Dedifferentiated amniotic fluid mesenchymal stem cell (primary cell): Measurements from ENCODE around the gene ARL15.
"Not testable (repeated sequence)": the region's sequence is repeated elsewhere in the genome, so short reads cannot be mapped to it uniquely, and the experiment has no call there.

Experiments used
- DNase-seq: peaks from one replicate; pipeline ENCODE4 v3.0.0-alpha.2; 2016; ENCODE audit errors: extremely low spot score

ARL15 gene

DNA sequence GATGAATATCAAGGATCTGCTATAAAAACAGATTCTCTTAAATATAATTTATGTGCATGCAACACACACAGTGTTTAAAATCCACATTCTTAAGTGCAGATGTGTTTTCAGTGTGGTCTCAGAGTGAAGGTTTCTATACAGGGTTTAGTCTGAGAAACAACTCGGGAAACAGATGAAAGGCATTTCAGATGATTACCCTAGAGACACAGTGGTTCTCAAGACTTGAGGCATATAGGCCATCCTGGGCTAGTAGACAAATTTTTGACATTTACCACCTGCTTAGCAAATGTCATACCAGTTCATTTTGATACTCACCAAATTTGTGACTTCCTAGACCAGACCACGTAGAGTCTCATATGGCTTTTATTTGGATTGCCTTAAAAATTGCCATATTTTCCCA, 216.5 kb downstream of the ARL15 start:
- DNase-seq: no peak

DNA sequence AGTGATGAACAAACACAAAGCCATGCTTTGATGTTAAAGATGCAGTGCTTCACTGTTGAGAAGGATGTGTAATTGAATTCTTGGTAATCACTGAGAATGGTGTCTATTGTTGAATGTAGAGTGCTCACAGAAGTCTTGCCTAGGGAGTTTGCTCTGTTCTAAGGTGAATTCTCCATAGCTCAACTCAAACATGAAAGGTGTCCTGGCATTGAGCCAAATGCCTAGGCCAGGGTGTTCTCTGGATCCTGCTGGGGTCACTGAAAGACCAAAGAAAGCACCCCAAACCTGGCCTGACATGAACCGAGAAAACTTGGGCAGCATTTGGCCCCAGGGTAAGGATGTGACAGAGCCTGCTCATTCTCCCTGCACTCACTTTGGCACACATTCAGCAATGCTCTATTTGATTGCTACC, 217.3 kb downstream of the ARL15 start:
- DNase-seq: no peak

DNA sequence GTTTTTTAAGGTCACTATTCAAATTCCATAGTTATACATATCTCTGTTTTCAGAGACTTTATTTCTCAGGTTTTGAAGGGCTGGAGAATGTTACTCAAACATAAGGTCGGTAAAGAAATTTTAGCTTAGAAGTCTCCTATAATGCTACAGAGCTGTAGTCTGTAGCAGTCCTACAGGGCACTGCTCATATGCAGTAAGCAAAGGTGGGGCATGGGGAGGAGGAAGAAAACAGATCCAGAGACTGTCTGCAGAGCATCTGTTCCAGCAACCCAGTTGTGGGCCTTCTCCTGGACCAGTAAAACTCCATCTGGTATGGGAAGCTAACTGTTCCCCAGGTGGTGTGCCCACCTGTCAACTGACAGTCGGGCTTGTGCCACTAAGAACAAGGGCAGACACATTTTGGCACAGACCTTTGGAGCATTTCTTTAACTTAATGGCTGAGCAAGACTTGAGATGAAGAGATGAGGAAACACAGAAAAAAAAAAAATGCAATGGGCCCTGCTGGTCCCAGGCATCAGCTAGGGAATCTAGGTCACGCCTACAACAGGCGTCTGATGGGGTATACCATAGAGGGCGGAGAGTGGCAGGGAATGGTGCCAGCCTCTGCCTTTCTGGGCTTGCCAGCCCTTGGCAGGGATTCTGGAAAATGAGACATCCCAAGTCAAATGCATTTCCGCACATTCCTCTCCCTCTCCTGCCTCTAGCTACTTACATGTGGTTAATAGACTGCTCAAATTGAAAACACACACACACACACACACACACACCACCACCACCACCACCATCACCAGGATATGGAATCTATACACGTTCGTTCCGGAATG, 218.9 kb downstream of the ARL15 start:
- DNase-seq: no peak

DNA sequence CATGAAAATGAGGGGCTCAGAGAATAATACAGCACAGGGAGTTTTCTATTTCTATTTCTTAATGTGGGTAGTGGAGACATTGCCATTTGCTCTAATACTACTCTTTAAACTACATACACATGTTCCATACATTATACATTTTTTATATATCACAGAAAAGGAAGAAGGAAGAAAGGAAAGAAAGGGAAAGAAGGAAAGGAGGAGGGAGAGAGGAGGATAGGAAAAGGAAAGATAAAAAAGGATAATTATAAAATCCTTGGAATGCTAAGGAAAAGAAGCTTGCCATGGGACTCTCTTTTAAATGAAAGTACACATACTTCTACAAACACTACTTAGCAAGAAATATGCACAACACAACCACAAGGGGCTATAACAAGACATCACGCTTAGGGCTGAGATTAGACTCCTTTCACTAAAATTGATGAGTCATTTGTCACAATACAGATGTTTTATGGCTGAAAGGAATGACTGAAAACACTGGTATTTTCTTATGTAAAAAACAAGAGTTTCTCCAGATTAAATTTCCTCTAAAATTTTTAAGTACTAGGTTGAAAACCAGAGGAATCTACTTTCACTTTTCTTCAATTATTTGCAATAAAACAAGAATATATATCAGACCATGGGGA, 219.8 kb downstream of the ARL15 start:
- peak; percentile 91 for DNase-seq

DNA sequence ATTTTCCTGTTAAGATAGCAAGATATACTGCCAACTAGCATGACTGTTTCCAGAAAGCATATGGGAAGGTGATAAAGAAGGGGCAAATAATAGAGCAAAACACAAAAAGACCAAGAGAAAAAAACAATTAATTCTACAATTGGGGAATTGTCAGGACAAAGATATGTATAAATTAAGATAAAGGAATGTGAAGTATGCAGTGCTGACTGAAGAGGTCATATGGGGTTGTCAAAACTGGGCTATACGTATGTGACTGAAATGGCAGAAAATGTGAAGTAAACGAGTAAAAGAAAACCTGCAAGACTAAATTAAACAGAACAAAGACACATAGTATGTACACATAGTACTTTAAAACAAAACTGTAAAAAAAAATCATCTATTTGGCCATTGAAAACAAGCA, 222.3 kb downstream of the ARL15 start:
- no peak for DNase-seq

DNA sequence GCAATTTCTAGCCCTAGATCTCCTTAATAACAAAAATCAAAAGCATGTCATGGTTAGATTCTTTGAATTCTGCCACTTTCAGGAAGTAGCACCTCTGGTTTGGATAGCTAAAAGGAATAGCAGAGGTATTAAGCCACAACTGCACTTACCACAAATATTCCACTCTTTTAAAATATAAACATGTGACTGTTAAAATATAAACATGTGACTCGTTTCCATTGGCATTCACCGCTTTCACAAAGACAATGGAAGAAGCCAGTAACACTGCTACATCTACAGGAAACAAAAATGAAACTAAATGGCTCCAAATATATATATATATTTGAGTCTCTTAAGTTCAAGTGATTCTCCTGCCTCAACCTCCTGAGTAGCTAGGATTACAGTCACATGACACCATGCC, 222.9 kb downstream of the ARL15 start:
- DNase-seq: peak; percentile 55

DNA sequence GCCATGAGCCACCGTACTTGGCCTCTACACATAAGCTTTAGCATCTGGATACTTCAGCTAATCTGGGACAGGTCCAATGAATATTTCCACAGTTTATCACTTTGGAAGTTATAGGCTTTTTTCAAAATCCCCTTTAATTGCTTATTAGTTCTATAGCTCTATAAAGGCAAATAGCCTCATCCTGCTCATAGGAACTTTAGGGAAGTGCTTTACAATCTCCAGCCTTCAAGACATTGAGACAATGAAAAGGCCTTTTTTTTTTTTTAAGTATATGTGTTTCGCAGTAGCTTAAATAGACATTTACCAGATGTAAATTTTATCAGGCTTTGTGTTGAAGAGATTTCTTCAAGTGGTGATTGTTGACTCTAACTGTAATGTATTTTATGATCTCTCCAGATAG, 224.2 kb downstream of the ARL15 start:
- no peak for DNase-seq

DNA sequence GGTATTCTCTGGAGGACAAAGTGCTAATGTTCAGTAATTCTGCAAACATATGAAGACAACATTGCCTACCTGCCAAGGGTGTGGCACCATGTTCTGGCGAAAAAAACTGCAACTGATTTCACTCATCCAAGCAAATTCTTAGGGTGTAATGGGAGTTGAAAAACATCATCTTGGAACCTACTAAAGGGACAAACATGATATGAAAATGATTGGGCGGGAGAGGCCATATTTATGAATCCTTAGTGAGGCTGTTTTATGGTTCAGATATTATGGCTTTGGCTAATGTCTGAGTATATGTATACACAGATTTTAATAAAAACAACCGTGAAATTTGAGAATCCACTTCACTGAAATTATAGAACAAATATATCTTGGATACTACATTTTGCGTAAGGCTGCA, 225.7 kb downstream of the ARL15 start:
- DNase-seq: no peak

DNA sequence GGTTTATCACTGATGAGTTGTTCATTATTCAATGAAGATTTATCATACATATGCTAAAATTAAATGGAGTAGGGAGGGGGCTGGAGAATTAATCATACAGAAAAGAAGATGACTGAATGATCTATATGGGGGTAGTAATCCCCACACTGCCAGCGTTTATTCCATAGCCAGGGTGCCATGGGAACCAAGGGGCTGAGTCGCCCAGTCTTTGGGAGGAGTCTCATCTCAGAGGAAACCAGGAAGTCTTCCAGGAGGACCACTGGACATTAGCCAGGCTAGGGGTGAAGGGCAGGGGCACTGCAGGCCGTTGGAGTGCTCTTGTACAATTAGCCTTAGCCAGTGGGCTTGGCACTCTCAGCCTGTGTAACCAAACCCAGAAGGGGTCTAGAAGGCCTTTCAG, 226.5 kb downstream of the ARL15 start:
- no peak for DNase-seq

DNA sequence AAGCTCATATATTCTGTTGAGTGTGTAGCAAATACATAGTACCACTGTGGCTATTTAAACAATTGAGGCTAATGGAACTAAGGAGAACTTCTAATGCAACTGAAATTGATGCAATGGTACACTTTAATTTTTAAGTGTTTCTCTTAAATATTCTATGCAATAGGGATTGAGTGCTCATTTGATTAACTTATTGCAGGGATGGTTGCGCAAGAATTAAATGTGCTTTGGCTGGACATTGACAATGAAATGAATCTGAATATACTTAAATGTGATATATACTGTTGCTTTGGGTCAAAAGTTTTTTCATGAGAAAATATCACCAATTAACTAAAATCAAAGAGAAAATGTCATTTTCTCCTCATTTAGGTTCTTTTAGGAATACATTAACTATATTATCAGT, 227.1 kb downstream of the ARL15 start:
- DNase-seq: no peak

DNA sequence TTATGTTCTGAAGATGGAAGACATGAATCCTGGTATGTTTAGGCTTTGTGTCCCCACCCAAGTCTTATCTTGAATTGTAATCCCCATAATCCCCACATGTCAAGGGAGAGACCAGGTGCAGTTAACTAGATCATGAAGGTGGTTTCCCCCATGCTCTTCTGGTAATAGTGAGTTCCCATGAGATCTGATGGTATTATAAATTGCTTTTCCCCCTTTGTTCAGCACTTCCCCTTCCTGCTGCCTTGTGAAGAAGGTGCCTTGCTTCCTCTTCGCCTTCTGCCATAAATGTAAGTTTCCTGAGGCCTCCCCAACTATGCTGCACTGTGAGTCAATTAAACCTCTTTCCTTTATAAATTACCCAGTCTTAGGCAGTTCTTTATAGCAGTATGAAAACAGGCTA, 229.0 kb downstream of the ARL15 start:
- no peak for DNase-seq

DNA sequence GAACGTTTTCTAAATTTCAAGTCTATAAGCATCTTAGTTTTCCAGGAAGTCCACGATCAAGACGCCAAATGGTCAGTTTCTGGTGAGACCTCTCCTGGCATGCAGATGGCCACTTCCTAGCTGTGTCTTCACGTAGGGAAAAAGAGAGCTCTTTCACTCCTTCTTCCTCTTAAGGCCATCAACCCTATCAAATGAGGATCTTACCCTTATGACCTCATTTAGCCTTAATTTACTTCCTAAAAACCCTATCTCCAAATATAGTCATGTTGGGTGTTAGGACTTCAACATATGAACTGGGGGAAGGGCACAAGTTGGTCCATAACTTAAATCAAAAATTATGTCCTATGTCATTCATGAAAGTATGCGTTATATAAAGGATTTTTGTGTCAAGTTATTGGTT, 229.5 kb downstream of the ARL15 start:
- DNase-seq: no peak

DNA sequence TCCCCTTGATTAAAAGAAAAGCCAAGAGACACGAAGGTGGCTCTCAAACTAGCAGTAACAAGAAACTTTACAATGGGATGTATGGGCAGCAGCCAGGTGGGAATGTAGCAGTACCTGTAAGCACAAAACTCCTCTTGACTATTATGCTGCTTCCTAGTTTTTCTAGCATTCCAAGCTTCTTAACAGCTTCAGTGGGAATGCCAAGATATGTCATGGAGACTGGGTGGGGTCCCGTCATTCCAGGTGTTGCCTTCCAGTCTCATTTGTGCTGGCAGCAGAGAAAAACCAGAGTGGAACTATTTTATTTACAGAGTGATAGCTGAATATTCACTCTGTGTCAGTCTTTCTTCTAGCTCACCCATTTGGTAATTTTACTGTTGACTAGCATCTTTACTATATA, 236.6 kb downstream of the ARL15 start:
- DNase-seq: no peak

DNA sequence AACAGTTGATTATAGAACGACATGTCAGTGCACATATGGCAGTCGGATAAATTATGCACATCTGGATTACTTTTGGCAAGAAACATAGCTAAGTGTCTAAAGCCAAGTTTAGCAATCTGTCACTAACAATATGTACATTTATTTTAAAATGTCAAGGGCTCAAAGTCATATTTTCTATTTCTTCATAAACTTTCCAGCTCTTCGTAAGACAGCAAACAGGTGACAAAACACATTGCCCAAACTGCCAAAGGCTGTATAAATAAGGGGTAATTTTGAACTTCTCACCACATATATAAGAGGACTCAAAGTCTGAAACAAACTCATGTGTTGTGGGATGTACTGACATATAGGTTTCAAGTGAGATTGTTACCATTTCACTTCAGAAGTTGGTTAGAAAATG, 237.2 kb downstream of the ARL15 start:
- DNase-seq: no peak

DNA sequence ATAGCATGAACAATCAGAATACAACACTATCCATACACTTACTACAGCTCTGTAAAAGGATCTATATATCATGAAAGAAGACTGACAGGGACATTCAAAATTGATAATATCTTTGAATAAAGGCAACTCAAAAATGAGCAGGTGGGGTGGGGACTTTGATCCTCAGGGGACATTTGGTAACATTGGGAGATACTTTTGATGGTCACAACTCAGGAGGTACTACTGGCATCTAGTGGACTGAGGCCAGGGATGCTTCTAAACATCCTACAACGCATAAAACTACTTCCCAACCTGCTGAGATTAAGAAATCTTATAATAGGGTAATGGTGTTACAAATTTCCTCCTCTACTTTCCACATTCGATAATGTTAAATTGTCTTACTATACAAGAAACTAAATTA, 243.9 kb downstream of the ARL15 start:
- DNase-seq: no peak

DNA sequence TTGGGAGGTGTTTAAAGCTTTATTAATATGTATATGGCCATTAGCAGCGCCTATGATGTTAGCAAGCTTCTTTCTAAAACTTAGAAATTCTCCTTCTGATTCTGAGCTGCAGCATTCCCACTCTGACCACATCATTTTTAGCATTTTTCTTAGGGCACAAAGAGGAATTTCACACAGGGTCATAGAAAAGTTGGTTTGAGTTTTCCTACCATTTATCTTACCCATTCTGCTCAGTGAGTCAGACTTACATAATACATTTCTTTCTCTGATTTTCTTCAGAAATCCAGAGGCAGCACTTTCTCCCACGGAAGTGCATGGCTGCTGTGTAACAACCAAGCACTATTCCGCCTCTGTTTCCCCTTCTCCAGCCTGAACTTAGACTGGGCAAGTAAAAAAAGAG, 246.6 kb downstream of the ARL15 start:
- peak; percentile 89 for DNase-seq

DNA sequence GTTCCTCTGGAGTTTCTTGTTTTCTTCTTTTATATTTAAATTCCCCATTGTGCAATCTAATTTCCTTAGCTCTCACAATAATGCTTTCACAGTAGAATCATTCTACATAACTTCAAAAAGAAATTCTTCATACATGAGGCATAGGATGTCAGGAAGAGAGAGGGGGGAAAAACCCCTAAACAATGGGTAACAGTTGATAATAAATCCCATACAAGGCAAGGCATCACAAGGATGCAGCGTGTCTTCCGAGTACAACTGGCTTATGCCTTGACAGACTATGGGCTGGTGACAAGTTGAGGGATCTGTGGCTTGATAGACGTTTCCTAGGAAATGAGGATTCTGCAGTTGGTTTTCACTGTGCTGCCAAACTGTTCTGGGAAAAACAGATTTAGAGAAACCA, 247.4 kb downstream of the ARL15 start:
- DNase-seq: peak; percentile 52

DNA sequence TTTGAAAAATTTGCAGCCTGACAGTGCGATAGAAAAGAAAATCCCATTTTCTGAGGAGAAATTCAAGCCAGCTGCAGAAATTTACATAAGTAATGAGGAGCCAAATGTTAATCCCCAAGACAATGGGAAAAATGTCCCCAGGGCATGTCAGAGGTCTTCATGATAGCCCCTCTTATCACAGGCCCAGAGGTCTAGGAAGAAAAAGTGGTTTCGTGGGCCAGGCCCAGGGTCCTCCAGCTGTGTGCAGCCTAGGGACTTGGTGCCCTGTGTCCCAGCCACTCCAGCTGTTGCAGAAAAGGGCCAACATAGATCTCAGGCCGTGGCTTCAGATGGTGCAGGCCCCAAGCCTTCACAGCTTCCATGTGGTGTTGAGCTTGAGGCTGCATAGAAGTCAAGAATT, 249.5 kb downstream of the ARL15 start:
- DNase-seq: not testable (repeated sequence)

DNA sequence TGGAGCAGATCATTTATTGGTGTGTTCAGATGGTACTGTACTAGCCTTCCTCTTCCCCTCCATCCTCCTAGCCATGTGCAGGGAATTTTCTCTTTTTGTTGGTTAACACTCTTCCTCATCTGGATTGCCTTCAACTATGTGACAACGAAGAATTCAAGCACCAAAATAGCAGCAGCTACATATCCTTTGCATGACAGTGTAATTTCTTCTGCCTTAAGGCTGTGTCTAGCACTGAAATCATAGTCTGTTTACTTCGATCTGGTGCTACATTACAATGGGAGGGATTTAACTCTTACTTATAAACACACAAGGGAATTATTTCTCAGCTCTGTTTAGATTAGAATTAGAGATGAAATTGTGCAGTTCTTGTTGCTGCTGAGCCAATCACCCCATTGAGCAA, 260.4 kb downstream of the ARL15 start:
- DNase-seq: peak; percentile 69

DNA sequence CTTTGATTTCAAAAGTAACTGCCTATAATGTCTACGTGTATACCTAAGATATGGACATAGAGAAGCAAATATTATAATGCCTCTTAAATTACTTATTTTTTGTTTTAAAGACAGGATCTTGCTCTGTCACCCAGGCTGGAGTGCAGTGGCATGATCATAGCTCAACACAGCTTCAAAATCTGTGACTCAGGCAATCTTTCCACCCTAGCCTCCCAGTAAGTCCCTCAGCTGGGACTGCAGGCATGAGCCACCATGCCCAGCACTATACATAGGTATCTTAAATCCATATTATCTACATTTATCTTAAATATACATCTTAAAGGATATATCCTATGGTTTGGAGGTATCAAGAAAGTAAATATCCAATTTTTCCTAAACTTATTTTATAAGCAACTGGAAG, 261.2 kb downstream of the ARL15 start:
- DNase-seq: no peak

DNA sequence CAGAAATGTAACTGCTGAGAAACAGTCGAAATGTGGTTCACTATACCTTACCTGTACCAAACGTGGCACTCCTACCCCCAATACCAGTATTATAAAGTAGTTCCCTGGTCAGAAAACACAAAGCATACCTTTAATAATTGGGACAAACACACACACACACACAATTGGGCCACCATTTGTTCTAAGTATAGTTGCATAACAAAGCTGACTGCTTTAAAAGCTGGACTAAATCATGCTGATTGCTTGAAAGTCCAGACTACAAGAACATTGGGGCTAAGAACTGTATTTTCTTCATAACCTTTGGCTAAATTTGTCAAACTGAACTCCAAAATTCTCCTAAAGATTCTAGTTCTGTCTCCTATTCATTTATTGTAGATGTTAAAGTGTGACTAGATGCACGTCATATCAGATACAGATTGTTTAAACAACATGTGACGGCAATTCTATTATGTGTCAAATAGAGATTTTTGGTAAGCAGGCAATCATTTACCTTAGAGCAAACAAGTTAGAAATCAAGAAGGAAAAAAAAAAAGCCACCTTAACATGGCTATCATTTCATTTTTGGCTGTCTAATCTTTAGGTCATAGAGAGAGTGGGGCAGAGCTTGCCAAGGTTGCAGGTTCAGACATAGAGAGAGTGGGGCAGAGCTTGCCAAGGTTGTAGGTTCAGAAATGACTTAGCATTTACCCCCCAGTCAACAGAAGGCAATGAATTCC, 265.1 kb downstream of the ARL15 start:
- no peak for DNase-seq

DNA sequence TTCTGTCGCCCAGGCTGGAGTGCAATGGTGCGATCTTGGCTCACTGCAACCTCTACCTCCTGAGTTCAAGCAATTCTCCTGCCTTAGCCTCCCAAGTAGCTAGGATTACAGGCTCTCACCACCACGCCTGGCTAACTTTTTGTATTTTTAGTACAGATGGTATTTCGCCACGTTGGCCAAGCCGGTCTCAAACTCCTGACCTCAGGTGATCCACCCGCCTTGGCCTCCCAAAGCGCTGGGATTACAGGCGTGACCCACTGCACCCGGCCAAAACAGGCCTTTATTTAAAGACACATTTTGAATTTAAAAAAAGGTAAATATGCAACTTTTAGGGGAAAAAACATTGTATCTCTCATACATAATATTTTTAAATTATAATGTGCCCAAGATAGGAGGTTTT, 266.1 kb downstream of the ARL15 start:
- not testable (repeated sequence) for DNase-seq

DNA sequence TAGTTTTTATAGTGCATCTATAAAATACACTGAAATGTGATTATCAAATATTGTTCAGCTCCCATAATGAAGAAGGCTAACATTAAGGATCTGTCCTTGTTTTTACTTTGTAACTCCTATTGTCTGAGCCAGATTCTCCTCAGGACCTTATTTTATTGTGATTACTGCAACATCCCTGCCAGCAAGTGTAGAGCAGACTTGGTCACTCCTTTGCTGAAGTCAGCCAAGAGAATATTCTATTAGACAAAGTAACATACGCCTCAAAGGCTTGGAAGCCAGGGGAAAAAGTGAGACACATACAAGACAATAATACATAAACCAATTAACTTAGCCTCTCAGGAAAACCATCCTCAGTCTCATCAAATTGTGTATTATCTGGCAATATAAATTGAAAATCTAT, 269.6 kb downstream of the ARL15 start:
- no peak for DNase-seq
